GM18520 (cell line): ENCODE data around the gene AMY2B.
"Not testable (repeated sequence)": the region's sequence is repeated elsewhere in the genome, so short reads cannot be mapped to it uniquely, and the experiment has no call there.

Experiments
- ATAC-seq: cut with Tn5 transposase; IDR thresholded peaks from one replicate; pipeline ENCODE4 v1.9.1; 2021; ENCODE audit not compliant: unreplicated experiment

The AMY2B gene

DNA sequence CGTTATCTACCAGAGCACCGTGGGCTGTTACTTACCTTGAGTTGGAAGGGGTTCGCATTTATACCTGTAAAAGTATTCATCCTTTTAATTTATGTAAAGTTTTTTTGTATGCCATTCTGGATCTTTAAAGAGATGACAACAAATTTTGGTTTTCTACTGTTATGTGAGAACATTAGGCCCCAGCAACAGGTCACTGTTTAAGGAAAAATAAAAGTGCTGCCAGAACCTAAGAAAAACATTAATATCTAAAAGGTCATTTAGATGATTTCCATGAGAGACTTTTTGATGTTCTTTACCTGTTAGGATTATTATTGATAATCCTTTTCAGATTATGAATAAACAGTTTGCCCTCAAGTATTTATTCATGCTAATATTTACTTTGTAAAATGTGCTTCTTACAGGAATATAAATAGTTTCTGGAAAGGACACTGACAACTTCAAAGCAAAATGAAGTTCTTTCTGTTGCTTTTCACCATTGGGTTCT is 45.6 kb downstream of the AMY2B start, which contains the start of gene AMY2A:
Gene AMY2A, plus strand, starts transcription at position 434 of the 484 bp plus-strand sequence. Its CDS starts 14 bp downstream, at position 448.
- not testable (repeated sequence) for ATAC-seq

DNA sequence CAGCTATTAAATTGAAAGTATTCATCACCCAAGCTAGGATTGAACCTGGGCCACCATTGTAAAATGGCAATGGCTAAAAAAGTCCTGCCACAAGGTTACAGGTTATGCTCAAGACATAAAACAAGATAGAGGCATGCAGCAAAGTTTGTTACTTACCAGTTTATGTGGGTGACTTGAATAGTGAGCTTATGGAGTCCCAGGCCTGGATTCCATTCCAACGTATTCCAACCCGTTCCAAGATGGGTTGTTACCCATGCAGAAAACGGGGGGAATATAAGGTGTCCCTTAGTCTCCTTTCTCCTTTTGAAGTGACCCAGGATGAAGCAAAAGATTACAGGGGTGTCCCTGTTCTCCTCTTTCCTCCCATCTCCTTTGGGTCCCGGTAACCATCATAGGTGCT is 56.0 kb downstream of the AMY2B start:
- ATAC-seq, result not testable (repeated sequence)
